MM.1S (cell line): ENCODE measurements around the gene MRPS23.

Experiments used
- CTCF ChIP-seq: fragments of 300-600 bp; sonication (generic); IDR thresholded peaks from 2 replicates; pipeline ENCODE4 v1.5.1; 2016; ENCODE audit warnings: antibody characterized with exemption, low read length, mixed read lengths
- EZH2 ChIP-seq: fragments of 300-600 bp; sonication (generic); optimal IDR thresholded peaks from 2 replicates; pipeline ENCODE3; 2017; ENCODE audit warnings: low read depth, mild to moderate bottlenecking, antibody characterized with exemption, low read length, mixed read lengths

DNA sequence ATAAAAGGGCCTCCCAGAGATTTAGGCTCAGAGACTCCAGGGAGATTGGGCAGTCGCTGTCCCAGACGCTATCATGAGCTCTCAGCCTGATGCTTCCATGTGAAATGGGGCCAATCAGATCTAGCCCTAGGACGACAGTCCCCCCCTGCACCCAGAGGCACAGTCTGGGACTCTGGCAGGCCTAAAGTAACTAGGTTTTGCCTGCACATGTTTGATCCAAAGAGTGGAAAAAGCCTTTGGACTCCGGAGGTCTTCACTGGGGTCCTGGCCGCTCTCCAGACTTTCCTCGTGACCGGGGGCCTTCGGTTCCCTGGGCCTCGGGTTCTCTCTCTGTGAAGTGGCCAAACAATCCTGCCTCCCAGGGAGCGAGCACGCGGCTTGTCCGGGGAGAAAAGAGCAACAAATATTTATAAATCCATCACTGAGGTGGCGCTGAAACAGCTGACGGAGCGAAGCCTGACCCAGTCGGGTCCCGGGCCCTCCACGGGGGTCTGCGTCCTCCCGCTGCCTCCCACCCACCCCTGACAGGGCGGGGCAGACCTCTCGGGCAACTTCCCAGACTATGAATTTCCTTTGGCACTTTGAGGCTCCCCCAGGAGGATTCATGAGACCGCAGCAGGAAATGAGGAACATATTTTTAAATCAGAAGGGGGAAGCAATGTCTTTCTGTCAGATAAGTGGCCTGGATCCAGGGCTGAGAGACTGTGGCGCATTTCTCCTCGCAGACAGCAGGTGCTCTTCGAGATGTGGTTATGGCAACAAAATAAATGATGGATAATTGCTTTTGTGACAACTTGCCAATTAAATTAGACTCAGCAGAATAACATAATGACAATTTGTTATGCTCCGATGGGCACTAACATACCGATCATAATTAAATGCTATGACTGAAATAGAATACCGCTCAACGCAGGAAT is 38.9 kb downstream of the MRPS23 start:
- TF ChIP-seq EZH2: no peak
- TF ChIP-seq CTCF: no peak
